WI38 (cell line): ENCODE measurements around the gene ERVMER34-1.

Experiments
- H3K4me3 ChIP-seq: 2 replicates; pipeline ENCODE4 v1.5.1; 2011; ENCODE audit warnings: low read depth, mild to moderate bottlenecking, control low read depth, low read length
- CTCF ChIP-seq: IDR thresholded peaks from 2 replicates; pipeline ENCODE4 v1.5.1; 2012; ENCODE audit warnings: low read depth, mild to moderate bottlenecking, control low read depth, low read length

Gene ERVMER34-1

GRCh38 chr4:52748432-52748831 lies 2.8 kb downstream of the ERVMER34-1 start:
- H3K4me3 ChIP-seq: no peak overlapping the region
- TF ChIP-seq CTCF: no peak

- no peak overlapping the region for H3K4me3 ChIP-seq
- TF ChIP-seq CTCF: no peak
These were observed 6.6 kb downstream of the ERVMER34-1 start for GRCh38 chr4:52744588-52744987.

DNA sequence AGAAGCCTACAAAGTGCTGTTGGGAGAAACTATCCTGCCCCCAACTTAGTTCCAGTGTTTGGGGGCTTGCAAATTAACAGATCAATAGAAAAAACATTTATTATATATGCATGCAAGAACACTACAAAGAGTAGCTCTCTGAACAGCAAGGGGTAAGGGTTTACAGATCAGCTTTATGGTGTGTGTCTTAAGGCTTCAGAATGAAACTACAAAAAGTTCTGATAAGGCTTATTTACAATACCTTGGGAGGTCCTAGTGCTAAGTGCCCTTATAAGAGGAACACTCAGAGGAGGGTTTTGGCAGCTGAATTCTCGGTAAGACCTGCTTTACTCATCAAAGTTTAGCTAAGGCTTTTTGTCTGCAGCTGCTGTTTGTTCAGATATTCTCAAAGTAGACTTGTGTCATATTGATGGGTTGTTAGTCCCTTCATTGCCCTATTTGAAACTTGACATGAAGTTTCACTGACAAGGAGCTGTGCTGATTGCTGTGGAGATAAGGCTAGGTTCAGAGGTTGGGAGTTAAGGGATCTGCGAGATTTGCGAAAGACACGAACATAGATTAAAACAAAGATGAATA lies 7.7 kb downstream of the ERVMER34-1 start:
- no peak for TF ChIP-seq CTCF
- H3K4me3 ChIP-seq: no peak overlapping the region

DNA sequence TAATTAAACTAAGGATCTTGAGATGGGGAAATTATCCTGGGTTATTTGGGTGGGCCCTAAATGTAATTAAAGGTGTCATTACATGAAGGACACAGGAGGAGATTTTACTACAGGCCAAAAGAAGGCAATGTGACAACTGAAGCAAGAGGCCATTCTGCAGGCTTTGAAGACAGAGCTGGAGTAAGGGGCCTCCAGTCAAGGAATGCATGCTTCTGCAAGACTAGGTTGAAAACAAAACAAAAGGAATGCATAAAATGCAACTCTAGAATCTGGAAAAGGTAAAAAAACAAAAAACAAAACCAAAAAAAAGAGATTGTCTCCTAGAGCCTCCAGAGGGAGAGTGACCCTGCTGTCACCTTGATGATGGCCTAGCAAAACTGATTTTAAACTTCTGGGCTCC lies 21.6 kb downstream of the ERVMER34-1 start:
- H3K4me3 ChIP-seq: no peak overlapping the region
- no peak for TF ChIP-seq CTCF

DNA sequence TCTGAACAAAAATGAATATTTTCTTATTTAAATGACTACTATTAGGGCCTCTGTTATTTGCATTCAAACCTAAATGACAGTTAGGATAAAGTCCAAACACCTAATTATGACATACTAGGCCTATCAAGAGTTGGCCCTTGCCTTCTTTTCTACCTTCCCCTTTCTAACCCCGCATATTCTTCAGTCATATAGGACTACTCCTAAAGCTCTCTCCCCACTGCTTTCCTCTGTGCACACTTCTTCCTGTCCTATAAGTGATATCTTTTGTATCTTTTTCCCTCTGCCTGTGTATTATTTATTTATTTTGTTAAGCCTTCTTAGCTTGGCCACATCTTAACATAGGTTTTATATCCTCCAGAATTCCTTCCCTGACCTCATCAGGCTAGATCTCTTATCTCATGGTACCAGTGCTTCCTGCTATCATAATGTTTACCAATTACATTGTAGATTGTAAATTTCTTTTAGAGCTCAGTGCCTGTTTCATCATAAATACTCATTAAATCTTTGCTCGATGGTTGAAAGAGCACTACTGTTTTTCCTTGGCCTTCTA lies 22.5 kb downstream of the ERVMER34-1 start:
- no peak overlapping the region for H3K4me3 ChIP-seq
- no peak for TF ChIP-seq CTCF

- no peak overlapping the region for H3K4me3 ChIP-seq
- TF ChIP-seq CTCF: no peak
These were observed 24.2 kb downstream of the ERVMER34-1 start for GRCh38 chr4:52726826-52727580.
